Body of pancreas (tissue), 4 donors: ENCODE measurements around the gene SYNE3. TPM values are rescaled to one million over a fixed set of nuclear protein-coding genes. Genes with fewer than 3 reads are reported as not detected.
A peak's percentile ranks its signal among the peaks of the same experiment; 100 is the strongest.

Experiments
- ATAC-seq: fragments of 150-250 bp; one replicate; pipeline ENCODE4 v1.9.1; 2016
- DNase-seq, 4 donors: peaks; one replicate each; pipeline ENCODE4 v3.0.0-alpha.2; 2019
- H3K27ac ChIP-seq, 4 donors: fragments of 200-600 bp; sonication (generic); 1 replicate in 3 of 4; 2 replicates in 1 of 4; pipeline versions ENCODE4 v1.5.1 to v1.6.1; 2016 to 2019; ENCODE audit warnings: mild to moderate bottlenecking in 1 of 4, mixed read lengths in 1 of 4, moderate library complexity in 1 of 4
- H3K27me3 ChIP-seq, 2 donors: fragments of 200-600 bp; sonication (generic); one replicate each; pipeline ENCODE4 v1.6.0; 2016; ENCODE audit warnings: mild to moderate bottlenecking in 1 of 2
- H3K36me3 ChIP-seq, 2 donors: fragments of 200-600 bp; sonication (generic); replicated peaks in 1 of 2; 2 replicates each; pipeline ENCODE4 v1.5.1; 2016; ENCODE audit warnings: low read depth in 2 of 2; ENCODE audit not compliant: insufficient read depth in 1 of 2
- H3K4me1 ChIP-seq: fragments of 200-600 bp; sonication (generic); one replicate; pipeline ENCODE4 v1.6.0; 2016
- H3K4me3 ChIP-seq, 2 donors: fragments of 200-600 bp; sonication (generic); 1 replicate in 1 of 2; 2 replicates in 1 of 2; pipeline ENCODE4 v1.5.1; 2016 to 2019
- H3K9me3 ChIP-seq, 3 donors: fragments of 200-600 bp; sonication (generic); 1 replicate in 2 of 3; 2 replicates in 1 of 3; pipeline ENCODE4 v1.5.1; 2016
- POLR2A ChIP-seq, 3 donors: fragments of 450-650 bp; IDR thresholded peaks; one replicate each; pipeline ENCODE4 v1.6.1; 2016; ENCODE audit warnings: antibody characterized with exemption in 3 of 3, mild to moderate bottlenecking in 2 of 3
- WGBS, 2 donors: methylation state at CpG; one replicate each; pipeline ENCODE4 v1.1.5; 2017; 5-methylcytosine and 5-hydroxymethylcytosine counted together
- intact Hi-C: fragments of 100-400 bp; cut with DNase I; formaldehyde crosslinking; loops from one replicate; pipeline ENCODE4 v1.15.1; 2023
- total RNA-seq, 2 donors: library from RNA; depleted of rRNA; stranded (reverse); fragments of >200 nt; gene quantifications; one replicate each; pipeline ENCODE4 v1.1.0, GENCODE V29; 2016
- TF ChIP-seq, protein P1 (sequence below), 7 experiments: fragments of 450-650 bp in 4 of 7; fragments of 200-600 bp in 3 of 7; sonication (generic) in 3 of 7; IDR thresholded peaks; one replicate each; pipeline ENCODE4 v1.5.1; 2016 to 2019; ENCODE audit warnings: antibody characterized with exemption in 7 of 7

SYNE3 gene
- total RNA-seq, 2 donors from 2014 or later, result 7.0 to 7.3 TPM

DNA sequence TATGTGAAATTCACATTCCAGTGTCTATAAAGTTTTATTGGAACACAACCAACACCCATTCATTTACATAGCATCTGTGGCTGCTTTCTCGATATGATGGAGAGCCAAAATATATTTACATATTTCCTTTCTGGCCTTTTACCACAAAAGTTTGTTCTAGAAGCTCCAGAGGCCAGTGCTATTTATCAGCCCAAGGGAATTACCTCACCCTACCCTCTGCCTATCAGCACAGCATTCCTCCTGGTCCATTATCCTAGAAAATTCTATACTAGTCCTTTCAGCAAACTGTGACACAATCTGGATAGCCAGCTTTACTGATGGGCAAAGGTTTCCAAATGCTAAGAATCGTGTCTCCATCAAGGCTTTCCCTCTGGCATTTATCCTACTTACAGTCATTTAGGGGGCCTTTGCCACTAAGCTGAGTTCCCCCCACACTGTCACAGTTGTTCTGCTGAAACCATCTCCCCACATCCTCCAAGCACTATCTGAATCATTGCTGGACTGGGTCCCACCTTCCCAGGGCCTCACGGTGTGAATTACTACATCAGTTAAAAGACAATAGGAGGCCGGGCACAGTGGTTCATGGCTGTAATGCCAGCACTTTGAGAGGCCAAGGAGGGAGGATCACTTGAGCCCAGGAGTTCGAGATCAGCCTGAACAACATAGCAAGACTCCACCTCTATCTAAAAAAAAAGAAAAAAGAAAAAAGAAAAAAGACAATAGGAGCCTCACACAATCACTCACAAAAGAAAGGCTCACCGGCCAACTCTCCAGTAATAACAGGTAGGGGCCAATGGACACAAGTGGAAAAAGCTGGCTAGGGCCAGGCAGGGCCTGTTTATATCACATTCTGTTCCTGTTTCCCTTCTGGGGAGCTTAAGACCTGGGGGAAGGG is 12.1 kb downstream of the SYNE3 start:
- 75 to 91% methylated on average over 6 of the region's 6 CpGs for WGBS, 2 donors
- TF ChIP-seq, protein P1, sequence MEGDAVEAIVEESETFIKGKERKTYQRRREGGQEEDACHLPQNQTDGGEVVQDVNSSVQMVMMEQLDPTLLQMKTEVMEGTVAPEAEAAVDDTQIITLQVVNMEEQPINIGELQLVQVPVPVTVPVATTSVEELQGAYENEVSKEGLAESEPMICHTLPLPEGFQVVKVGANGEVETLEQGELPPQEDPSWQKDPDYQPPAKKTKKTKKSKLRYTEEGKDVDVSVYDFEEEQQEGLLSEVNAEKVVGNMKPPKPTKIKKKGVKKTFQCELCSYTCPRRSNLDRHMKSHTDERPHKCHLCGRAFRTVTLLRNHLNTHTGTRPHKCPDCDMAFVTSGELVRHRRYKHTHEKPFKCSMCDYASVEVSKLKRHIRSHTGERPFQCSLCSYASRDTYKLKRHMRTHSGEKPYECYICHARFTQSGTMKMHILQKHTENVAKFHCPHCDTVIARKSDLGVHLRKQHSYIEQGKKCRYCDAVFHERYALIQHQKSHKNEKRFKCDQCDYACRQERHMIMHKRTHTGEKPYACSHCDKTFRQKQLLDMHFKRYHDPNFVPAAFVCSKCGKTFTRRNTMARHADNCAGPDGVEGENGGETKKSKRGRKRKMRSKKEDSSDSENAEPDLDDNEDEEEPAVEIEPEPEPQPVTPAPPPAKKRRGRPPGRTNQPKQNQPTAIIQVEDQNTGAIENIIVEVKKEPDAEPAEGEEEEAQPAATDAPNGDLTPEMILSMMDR (IDR thresholded peaks at IDR 0.05), result no peak
- TF ChIP-seq POLR2A (IDR thresholded peaks at IDR 0.05), result no peak

DNA sequence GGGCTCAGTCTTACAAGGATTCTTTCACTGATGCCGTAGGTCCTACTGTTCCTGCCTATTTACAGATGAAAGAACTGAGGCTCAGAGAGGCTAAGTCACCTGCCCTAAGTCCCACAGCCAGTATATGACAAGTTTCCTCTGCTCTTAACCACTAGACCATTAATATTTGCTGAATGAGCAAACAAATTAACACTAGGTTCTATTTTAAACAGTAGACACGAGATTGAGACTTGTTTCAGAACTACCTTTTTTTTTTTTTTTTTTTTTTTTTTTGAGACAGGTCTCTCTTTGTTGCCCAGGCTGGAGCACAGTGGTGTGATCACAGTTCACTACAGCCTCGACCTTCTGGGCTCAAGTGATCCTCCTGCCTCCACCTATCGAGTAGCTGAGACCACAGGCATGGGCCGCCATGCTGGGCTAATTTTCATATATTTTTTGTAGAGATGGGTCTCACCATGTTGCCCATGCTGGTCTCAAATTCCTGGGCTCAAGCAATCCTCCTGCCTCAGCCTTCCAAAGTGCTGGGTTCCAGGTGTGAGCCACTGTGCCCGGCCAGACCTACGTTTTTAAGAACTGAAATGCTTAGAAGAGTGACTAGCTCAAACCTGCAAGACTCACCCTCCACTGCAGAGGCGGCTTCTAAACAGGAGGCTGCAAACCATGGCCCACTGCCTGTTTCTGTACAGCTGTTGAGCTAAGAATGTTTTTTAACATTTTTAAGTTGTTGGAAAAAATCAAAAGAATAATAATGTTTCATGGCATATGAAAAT is 12.9 kb downstream of the SYNE3 start:
- Histone ChIP-seq H3K4me3 (no peak overlapping the region), H3K27ac (no peak overlapping the region), H3K9me3 (no peaks in the 10 kb centered on the region), H3K4me1 (peaks cover 9% of the 10 kb centered on the region), H3K36me3 (no peaks in the 10 kb centered on the region), H3K27me3 (no peaks in the 10 kb centered on the region)
- intact Hi-C loops, result no loop called here
- WGBS, 2 donors, result 76 to 78% methylated on average over 8 of the region's 8 CpGs
- TF ChIP-seq POLR2A (IDR thresholded peaks at IDR 0.05), result no peak
- TF ChIP-seq, protein P1 (IDR thresholded peaks at IDR 0.05), result no peak
- no peak for ATAC-seq
- no peak for DNase-seq

More for the DNA sequence above, 12.1 kb downstream of the SYNE3 start:
- Histone ChIP-seq H3K9me3 (no peaks in the 10 kb centered on the region), H3K36me3 (no peaks in the 10 kb centered on the region), H3K27me3 (no peaks in the 10 kb centered on the region), H3K27ac (no peak overlapping the region), H3K4me3 (no peak overlapping the region), H3K4me1 (peaks cover 9% of the 10 kb centered on the region)
- no peak for ATAC-seq
- intact Hi-C loops, result no loop called here
- no peak for DNase-seq

- Histone ChIP-seq H3K4me1 (peaks cover 9% of the 10 kb centered on the region), H3K36me3 (no peaks in the 10 kb centered on the region), H3K9me3 (no peaks in the 10 kb centered on the region), H3K4me3 (no peak overlapping the region), H3K27me3 (no peaks in the 10 kb centered on the region), H3K27ac (no peak overlapping the region)
- 68 to 90% methylated on average over 14 of the region's 14 CpGs for WGBS, 2 donors
- TF ChIP-seq, protein P1 (IDR thresholded peaks at IDR 0.05), result no peak
- TF ChIP-seq POLR2A (IDR thresholded peaks at IDR 0.05), result no peak
- intact Hi-C loops, result no loop called here
- no peak for ATAC-seq
- no peak for DNase-seq
Observed at GRCh38 chr14:95502381-95502950, 14.0 kb downstream of the SYNE3 start.

DNA sequence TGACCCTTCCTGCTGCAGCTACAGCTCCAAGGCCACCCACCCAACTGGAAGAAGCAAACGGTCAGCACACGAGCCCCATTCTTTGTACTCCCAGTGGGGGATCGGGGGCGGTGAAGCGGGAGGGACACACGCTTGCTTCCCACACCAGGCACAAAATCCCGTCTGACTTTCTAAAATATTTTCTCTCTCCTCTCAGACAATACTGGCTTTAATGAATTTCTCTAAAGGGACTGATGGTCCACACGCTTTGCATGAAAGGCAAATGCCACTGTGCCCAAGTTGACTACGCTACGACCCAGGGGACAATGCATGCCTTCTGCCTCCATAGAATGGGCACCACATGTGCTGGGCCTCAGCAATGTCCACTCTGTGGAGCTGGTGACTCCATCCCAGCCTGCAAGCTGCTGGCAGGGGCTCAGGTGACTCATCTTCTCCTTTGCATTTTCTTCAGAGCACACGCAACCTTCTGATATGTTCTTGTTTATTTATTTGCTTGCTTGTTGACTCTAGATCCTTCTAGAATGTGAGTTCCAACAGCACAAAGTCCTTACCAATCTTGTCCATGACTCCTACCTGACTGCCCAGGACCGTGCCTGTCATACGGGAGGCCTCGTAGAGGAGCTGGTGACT is 15.6 kb downstream of the SYNE3 start:
- TF ChIP-seq, protein P1 (IDR thresholded peaks at IDR 0.05), result no peak
- TF ChIP-seq POLR2A (IDR thresholded peaks at IDR 0.05), result no peak
- no peak for ATAC-seq
- no peaks in the 10 kb centered on the region for H3K27me3 ChIP-seq
- intact Hi-C loops, result no loop called here
- WGBS, 2 donors, result 75 to 81% methylated on average over 14 of the region's 14 CpGs
- no peak overlapping the region for H3K27ac ChIP-seq
- peak in 2 of 4 donors; percentile 36 to 59 for DNase-seq
- H3K4me1 ChIP-seq, result peaks cover 9% of the 10 kb centered on the region
- no peaks in the 10 kb centered on the region for H3K36me3 ChIP-seq
- H3K9me3 ChIP-seq, result no peaks in the 10 kb centered on the region
- H3K4me3 ChIP-seq, result no peak overlapping the region
